RKO (cell line): ENCODE measurements around the gene RNF113B.

Experiments
- DNase-seq: peaks from one replicate; pipeline ENCODE4 v3.0.0-alpha.2; 2016; ENCODE audit warnings: low spot score

The RNF113B gene

DNA sequence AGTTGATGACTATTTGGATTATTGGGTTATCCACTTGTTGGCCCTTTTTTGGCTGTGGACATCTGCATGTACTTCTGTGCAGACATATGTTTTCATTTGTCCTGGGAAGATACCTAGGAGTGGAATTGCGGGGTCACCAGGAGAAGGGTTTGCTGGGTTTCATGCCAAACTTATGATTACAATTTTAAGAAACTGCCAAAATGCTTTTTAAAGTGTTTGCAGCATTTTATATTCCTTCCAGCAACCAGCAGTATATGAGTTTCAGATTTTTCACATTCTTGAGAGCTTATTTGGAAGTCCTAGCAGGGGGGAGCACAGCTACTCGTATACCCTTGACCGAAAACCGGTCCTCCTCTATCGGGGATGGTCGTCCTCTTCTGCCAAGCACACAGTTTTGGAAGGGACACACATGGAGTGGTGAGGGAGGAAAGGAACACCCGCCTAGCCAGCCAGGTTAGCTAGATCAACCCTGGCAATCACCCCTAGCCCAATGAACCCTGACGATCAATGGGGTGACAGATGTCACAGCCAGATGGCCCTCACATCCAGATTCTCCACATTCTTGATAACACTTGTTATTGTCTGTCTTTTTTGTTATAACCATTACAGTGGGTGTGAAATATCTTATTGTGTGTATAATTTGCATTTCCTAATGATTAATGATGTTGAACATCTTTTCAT lies 26.7 kb upstream of the RNF113B start:
- no peak for DNase-seq

DNA sequence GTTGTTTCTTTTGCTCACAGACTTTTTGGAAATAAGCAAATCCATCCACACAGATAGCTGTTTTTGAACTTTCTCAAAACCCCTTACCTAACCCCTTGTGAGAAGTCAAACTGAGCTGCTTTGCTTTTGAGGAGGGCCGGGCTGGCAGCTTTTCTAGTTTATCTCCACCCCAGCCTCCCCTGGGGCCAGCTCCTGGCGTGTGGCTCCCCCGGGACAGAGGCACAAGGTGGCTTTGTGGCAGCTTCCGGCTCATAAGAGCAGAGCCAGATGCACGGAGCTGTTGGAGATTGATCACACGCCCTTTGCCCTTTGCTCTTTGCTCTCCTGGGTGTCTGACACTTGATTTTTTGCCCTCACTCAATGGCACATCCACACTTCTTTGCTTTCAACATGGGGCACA lies 24.9 kb upstream of the RNF113B start:
- no peak for DNase-seq

- no peak for DNase-seq
These were observed 24.1 kb upstream of the RNF113B start for GRCh38 chr13:98201189-98201588.

- no peak for DNase-seq
These were observed 23.3 kb upstream of the RNF113B start for GRCh38 chr13:98200211-98200878.

DNA sequence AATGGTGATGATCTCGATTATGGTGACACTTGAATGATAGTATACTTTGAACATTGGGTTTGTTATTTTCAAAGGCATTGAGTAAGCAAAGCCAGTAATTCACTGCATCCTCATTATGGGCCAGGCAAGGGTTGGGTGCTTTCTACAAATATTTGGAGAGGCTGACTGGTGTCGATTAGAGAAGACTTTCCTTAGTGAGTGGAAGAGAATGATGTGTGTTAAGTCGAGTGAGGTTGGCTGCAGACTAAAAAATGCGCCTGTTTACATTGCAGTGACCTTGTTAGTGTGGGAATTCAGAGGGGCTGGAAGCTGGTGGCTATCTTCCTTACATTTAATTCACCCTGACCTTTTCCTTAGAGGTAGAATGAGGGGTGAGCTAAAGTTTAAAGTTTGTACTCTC lies 22.4 kb upstream of the RNF113B start:
- no peak for DNase-seq

GRCh38 chr13:98198683-98199082 lies 21.6 kb upstream of the RNF113B start:
- DNase-seq: no peak

- DNase-seq: no peak
These were observed 18.2 kb upstream of the RNF113B start for GRCh38 chr13:98195054-98195791.

- no peak for DNase-seq
These were observed 14.9 kb upstream of the RNF113B start for GRCh38 chr13:98192008-98192407.

GRCh38 chr13:98190889-98191444 lies 13.9 kb upstream of the RNF113B start:
- no peak for DNase-seq

DNA sequence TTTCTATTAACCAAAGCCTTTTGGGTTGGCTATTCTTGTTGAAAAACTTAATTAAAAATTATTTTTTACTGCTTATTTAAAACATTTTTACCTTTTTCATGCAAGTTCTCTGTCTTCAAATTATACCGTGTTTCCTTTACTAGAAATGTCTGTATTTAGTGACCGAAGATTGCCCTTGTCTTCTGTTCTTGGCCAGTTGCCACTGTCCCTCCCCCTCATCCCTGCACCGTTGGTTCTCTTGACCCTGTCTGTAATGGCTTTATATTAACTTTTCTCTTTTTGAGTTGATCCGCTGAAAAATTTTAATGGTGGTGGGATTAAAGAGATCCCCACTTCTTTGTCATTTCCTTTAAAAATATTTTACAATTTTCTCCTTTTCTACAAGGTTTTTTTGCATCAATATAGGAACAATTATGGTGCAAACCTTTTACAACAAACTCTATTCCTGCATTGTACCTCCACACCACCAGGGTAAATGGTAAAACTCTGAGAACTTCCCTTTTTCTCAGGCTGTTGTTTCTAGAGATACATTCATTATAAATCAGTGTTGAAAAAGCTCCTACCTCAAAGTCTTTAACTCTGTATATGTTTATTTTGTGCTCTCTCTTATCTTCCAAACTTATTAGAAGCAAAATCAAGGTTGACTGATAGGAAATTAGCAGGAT lies 12.9 kb upstream of the RNF113B start:
- DNase-seq: no peak

DNA sequence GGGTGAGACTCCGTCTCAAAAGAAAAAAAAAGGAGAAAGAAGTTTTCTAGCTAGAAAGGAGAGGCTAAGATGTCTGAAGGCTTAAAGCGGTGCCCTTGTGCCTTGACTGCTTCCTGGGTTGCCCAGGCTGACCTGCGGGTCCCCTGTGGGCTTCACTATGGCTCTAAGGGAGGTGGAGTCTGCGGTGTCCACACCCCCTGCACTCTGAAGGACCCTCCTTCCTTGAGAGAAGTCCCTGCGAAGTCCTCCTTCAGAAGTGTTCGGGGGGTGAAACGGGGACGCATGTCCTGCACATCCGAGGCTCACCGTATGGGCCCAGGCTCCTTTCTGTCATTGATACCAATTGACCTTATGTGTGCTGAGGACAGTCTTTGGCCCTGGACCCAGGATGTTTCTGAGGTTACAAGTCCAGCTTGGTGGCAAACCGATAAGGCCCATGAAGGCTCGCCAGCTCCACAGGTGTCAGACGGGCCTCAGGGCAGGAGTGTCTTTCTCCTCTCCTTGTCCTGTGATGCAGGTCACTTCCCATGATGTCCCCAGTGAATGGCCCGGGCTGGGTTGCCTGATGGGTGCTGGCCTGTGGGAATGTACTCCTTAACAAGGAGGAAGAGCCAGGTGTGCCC lies 11.6 kb upstream of the RNF113B start:
- no peak for DNase-seq

DNA sequence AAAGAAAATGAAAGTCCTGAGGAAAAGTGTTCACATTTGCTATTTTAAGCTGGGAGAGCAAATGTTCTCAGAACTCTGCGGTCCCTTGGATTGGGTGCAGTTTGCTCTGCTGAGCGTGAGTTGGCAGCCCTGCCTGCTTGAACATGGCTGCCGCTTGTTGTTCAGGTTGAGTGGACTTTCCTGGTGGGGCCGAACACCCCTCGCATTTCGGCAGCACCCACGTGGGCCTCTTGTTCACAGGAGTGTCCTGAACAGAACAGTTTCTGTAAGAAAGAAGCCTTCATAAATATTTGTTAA lies 10.8 kb upstream of the RNF113B start:
- DNase-seq: no peak

GRCh38 chr13:98187155-98187964 lies 10.3 kb upstream of the RNF113B start:
- no peak for DNase-seq

DNA sequence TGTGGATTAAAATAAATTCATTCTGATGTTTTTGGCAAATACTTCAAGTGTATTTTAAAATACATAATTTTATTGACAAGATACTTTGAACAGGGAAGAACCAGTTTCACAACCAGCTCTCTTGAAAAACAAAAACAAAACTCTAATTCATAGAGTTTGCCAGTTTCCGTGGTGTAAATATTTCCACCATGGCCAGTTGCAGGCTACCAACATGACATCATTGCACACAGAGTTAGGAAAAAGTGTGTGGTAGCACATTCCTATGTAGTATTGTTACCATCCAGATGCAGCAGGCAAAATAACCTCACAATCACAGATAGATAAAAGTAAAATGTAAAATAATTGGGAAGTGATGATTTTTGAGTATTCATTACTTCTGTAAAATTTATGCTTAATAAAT lies 7.7 kb upstream of the RNF113B start:
- DNase-seq: no peak

DNA sequence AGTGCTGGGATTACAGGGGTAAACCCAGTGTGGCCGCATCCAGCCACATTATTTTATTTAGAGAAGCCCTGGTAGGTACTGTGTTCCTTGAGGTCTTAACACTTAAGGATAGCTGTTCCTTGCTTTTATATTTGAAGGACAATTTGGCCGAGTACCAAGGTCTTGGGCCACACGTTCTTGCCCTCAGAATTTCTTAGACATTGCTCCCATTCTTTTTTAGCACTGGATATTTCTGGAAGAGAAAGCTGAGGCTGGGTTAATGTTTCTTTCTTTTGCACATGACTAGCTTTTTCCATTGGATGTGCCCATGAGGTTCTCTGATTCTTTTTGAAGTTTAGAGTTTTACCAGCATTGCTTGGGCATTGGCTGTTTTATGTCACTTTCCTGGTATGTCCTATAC lies 5.5 kb upstream of the RNF113B start:
- no peak for DNase-seq

DNA sequence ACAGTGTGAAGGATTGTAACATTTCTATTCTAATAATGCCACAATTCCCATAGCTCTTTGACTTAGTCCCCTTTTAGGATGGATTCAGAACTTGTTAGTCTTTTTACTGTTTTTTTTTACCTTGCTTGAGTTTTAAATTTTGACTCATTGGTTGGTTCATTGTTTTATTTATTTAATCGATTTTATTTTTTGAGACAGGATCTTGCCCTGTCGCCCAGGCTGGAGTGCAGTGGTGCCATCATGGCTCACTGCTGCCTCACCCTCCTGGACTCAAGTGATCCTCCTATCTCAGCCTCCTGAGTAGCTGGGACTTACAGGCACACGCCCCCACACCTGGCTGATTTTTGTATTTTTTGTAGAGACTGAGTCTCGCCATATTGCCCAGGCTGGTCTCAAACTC lies 5.1 kb upstream of the RNF113B start:
- no peak for DNase-seq

GRCh38 chr13:98181111-98181815 lies 4.2 kb upstream of the RNF113B start:
- DNase-seq: no peak

DNA sequence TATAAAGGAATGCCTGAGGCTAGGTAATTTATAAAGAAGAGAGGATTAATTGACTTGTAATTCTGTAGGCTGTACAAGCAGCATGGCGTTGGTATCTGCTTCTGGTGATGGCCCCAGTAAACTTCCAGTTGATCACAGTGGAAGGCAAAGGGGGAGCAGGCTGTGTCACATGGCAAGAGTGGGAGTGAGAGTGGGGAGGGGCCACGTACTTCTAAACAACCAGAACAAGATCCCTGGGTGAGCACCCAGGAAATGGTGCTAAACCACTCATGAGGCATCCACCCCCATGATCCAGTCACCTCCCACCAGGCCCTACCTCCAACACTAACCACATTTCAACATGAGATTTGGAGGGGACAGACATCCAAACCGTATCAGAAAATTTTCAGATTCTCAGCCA lies 3.0 kb upstream of the RNF113B start:
- DNase-seq: no peak

DNA sequence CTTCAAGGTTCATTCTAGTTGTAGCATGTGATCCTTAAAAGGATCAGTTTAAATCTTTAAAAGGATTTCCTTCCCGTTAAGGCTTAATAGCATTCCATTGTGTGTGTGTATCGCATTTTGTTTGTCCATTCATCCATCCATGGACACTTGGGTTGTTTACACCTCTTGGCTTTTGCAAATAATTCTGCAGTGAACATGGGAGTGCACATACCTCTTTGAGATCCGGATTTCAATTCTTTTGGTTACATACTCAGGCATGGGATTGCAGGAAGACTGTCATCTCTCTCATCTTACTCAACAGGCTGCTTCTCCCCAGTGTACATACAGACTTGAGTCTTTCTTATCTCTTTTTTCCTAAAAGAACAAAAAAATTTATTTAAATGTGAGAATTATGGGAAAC lies 1.2 kb downstream of the RNF113B start:
- no peak for DNase-seq

GRCh38 chr13:98175043-98175442 lies 2.0 kb downstream of the RNF113B start:
- DNase-seq: no peak

DNA sequence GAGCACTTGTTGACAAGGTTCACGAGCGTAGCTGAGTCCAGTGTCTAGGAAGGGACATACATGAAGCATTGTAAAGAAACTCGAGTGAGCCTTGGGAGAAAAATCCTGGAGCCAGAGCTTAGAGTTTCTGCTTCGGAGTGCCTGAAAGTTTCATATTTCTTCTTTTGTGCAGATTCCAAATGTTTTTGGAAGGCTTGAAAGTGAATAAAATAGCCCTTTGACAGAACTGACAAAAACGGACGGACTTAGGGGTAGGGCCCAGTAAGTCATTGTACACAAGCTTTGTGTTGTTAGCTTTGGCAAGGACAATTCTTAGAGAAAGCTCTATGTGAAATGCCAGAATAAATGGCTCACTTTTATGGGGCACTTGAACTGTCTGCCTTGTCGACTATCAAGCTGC lies 2.8 kb downstream of the RNF113B start:
- DNase-seq: no peak
